Glomerular endothelial cell (primary cell): ENCODE results near the gene TPBGL. TPM values are rescaled to one million over a fixed set of nuclear protein-coding genes. Genes with fewer than 3 reads are reported as not detected.
A peak's percentile ranks its signal among the peaks of the same experiment; 100 is the strongest.
"Not testable (repeated sequence)": the region's sequence is repeated elsewhere in the genome, so short reads cannot be mapped to it uniquely, and the experiment has no call there.

Experiments used
- DNase-seq: peaks from one replicate; pipeline ENCODE4 v3.0.0-alpha.2; 2011; ENCODE audit warnings: low read depth, low spot score; ENCODE audit errors: extremely low read depth
- total RNA-seq: library from RNA; depleted of rRNA; stranded (reverse); fragments of >200 nt; gene quantifications from 2 replicates; pipeline ENCODE4 v1.2.3, GENCODE V29; 2015

Gene TPBGL
- total RNA-seq, 1 donor from 2014 or later: 1.3 TPM

GRCh38 chr11:75269896-75270295 lies 29.3 kb downstream of the TPBGL start:
- no peak for DNase-seq

GRCh38 chr11:75270896-75271418 lies 30.4 kb downstream of the TPBGL start:
- DNase-seq: no peak

GRCh38 chr11:75271730-75272129 lies 31.2 kb downstream of the TPBGL start:
- DNase-seq: no peak

DNA sequence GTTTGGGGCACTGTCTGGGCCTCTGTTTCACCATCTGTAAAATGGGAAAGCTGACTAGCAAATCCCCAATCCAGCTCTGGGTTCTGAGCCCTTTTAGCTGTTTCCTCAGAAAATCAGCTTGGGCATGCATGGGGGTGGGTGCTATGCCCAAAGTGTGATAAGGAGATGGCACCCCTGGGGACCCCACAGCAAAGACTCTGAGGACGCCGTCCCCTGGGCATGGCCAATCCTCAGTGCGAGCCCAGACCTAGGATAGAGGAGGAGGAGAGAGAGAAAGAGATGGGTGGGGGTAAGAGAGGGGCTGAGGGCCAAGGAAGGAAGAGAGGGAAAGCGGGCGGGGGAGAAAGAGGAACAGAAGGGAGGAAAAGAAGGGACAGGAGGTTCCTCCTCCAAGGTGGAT lies 31.8 kb downstream of the TPBGL start:
- DNase-seq: no peak

- DNase-seq: no peak
Observed at GRCh38 chr11:75272821-75273301, 32.3 kb downstream of the TPBGL start.

GRCh38 chr11:75273411-75274391 lies 33.1 kb downstream of the TPBGL start:
- DNase-seq: no peak

GRCh38 chr11:75274716-75275115 lies 34.1 kb downstream of the TPBGL start:
- not testable (repeated sequence) for DNase-seq

DNA sequence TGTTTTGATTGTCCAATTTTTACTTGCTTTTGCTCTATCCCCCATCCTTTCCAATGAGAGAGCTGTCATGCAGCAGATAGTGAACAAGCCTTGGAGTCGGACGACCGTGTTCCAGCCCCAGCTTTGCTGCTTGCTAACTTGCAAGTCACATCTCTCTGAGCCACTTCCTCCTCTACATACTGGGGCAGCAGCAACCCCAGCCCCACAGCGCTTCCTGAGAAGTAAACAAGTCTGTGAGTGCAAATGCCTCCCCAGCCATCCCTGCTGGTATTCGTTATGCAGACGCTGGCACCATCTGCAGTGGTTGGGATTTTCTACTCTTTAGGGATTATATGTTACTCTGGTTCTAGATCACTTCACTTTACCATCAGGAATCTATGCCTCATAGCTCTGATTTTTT lies 35.0 kb downstream of the TPBGL start:
- peak; percentile 48 for DNase-seq

GRCh38 chr11:75276186-75276585 lies 35.6 kb downstream of the TPBGL start:
- DNase-seq: no peak

GRCh38 chr11:75276686-75277085 lies 36.1 kb downstream of the TPBGL start:
- DNase-seq: no peak

DNA sequence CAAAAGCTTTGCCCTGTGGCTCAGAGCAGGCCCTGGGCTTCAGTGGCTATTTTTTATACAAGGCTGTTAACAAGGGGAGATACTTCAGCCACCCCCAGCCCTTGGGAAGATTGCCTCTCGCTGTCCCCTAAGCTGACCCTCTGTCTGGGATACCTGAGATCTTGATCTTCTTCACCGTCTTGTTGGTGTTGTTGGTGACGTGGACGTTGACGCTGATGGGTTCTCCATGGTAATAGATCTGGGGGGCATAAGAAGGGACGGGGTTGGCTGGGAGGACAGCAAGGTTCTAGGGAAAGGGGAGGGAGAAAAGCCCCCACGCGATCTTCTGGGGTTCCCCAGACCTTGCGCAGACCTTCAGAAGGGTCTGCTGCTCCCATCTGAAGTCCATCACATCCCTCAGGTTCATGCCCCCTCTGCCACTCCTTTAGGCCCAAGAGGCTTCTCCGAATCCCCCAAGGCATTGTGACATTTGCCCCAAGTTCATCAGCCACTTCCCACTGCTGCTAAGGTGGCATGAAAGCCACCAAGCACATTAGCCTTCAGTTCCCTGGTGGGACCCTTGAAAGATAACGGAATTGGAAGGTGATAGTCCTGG lies 36.7 kb downstream of the TPBGL start:
- DNase-seq: no peak

DNA sequence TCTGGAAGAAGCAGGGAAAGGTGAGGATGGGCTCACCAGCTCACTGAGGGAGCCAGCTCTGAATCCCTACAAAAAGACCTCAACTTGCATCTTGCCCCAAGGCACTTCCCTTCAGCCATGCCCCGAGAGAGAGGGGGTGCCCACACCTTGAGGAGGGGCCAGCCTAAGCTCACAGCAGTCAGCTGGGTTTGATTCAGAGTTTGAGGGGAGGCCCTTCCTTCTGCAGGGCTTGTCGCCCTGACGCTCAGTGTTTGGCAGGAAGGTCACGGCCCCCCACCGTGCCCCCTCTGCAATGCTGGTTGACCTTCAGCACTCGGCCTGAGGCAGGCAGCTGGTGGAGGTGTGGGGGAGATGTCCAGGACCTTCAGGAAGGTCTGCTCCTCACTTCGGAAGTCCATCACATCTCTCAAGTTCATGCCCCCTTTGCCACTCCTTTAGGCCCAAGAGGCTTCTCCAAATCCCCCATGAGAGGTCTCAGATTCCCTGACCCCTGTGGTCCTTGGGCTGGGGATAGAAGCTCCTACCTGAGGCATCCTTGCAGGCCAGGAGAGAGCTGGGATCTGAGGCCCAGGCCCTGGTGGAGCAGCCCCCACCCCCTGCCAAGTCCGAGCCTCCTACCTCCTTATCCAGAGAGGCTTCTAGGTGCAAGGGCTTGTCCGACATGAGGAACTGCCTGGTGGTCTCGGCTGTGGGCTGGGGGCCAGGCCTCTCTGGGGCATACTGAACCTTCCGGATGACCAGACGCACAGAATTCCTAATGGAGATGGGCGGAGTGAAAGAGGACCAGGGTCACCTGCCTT lies 37.6 kb downstream of the TPBGL start:
- no peak for DNase-seq

DNA sequence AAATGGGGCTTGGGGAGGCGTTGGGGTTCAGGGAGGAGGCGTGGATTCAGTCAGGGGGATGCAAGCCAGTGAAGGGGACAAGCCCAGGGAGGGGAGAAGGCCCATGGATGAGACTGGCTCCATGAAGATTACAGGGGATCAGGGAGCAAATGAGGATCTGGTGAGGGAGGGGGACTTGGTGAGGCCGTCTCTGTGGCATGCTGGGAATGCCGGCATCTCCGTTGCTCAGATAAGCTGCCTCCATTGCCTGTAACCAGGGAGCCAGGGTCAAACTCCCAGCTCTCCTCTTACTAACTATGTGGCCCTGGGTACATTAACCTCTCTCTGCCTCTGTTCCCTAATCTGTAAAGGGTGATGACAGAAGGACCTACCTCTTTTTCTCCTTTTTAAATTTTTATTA lies 38.7 kb downstream of the TPBGL start:
- no peak for DNase-seq

DNA sequence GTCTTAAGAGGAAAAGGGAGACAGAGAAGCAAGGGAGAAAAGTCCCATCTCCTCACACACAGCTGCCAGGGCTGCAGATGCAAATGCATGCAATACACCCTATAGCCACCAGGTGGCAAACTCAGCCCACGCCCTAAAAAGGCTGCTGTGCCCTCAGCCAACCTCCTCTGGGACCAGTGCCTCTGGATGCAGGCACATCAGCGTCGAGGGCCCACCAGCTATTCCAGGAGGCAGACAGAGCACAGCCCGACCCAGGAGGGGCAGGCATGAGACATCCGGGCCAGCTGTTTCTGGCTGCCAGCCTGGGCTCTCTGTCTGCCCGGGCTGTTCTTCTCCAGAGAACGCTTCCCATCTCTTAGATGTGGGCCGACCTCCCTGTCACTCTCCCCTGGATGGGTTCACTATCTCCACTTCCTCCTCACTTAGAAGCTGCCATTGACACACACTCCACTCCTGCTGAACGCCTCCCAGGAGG lies 39.7 kb downstream of the TPBGL start:
- DNase-seq: peak; percentile 55

DNA sequence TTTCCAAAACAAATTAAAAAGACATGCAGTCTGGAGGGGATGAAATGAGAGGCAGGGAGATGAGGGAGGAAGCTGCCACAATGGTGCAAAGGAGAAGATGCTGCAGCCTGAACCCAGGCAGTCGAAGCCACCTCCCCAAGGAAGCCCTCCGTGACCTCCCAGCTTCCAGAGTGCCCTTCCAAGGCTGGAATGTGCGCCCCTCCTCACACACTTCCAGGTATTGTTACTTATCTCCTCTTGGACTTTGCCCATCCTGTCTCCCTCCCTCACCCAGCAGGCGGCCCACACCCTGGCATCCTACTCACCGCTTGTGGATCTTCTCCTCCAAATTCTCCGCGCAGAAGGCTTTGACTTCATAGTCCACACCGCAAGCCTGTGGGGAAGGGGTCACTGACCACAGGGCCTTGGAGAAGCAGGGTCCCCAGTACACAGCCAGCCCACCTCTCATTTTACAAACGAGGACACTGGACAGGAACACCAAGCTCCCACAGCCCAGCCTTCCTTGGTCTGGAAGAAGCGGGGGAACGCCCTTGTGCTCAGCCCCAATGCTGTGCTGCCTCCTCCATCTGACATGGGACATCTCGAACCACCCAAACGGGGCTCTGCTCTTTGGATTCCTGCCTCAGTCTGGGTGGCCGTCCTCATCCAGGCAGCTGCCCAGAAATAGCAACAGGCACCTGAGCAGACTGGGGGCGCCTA lies 40.3 kb downstream of the TPBGL start:
- DNase-seq: no peak

DNA sequence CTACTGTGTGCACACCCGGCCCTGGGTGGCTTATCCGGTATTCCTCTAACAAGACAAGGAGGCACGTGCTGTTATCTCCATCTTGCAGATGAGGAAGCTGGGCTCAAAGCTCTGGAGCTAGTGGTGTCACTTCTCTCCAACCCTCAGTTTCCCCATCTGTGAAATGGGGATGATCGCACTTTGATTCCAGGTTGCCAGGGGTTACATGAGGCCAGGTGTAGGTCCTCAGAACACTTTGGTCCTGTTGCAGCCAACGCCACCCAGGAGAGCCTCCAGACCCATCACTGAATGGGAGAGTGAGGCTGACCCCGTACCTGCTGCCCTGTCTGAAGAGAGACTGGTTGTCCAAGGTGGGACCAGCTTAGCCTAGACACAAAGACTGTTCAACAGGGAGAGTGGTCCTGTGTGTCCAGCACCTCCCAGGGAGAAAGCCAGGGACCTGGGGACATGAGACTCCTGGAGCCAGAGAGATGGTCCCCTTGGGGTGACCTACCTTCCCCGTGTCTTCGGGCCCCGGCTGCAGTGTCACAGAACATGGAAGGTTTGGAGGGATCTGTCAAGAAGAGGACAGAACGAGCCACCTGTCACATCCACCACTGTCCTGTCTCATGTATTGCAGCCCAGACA lies 41.0 kb downstream of the TPBGL start:
- no peak for DNase-seq

DNA sequence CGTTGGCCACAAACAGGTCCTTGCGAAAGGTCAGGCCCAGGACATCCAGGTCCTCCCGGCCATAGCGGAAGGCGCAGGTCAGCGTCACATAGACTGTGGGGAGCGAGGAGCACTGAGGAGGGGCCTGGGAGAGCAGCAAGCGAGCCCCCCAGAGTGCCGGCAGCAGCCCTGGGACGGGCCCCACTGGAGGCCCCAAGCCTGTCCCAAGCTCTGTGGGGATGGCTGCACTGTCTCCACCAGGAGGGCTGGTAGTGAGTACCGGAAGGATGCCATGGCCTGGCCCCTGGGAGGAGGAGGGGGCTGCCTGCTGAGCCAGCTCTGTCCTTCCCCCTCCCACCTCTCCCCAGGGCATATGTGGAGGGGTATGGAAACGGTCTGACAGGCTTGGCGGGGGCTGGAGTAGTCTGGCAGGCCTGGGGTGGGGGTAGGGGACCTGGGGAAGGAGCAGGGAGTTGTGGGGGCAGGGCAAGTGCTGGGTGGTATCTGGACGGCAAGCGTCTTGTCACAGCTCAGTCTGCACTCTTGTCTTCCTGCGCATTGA lies 42.9 kb downstream of the TPBGL start:
- DNase-seq: no peak

GRCh38 chr11:75285776-75286360 lies 45.3 kb downstream of the TPBGL start:
- DNase-seq: no peak

GRCh38 chr11:75286826-75287465 lies 46.4 kb downstream of the TPBGL start:
- DNase-seq: no peak
